SJSA1 (cell line): Measurements from ENCODE around the gene KDM4B. TPM values are rescaled to one million over a fixed set of nuclear protein-coding genes. Genes with fewer than 3 reads are reported as not detected.
"Not testable (repeated sequence)": the region's sequence is repeated elsewhere in the genome, so short reads cannot be mapped to it uniquely, and the experiment has no call there.

Experiments used
- DNase-seq, 2 experiments: peaks; one replicate each; pipeline ENCODE4 v3.0.0-alpha.2; 2015 to 2020; ENCODE audit warnings: low spot score in 2 of 2, low read depth in 1 of 2
- H3K27ac ChIP-seq: fragments of 250-450 bp; sonication (Bioruptor Pico); 2 replicates; pipeline ENCODE4 v1.5.1; 2020; ENCODE audit warnings: mild to moderate bottlenecking, moderate library complexity
- H3K27me3 ChIP-seq: fragments of 250-450 bp; sonication (Bioruptor Pico); replicated peaks from 2 replicates; pipeline ENCODE4 v1.5.1; 2020; ENCODE audit warnings: mild to moderate bottlenecking, moderate library complexity
- H3K36me3 ChIP-seq: fragments of 250-450 bp; sonication (Bioruptor Pico); 2 replicates; pipeline ENCODE4 v1.5.1; 2020; ENCODE audit warnings: mild to moderate bottlenecking
- H3K4me1 ChIP-seq: fragments of 250-450 bp; sonication (Bioruptor Pico); replicated peaks from 2 replicates; pipeline ENCODE4 v1.6.1; 2021; ENCODE audit warnings: mild to moderate bottlenecking
- H3K4me3 ChIP-seq: fragments of 250-450 bp; sonication (Bioruptor Pico); 2 replicates; pipeline ENCODE4 v1.5.1; 2020; ENCODE audit warnings: mild to moderate bottlenecking
- H3K9me3 ChIP-seq: fragments of 250-450 bp; sonication (Bioruptor Pico); replicated peaks from 2 replicates; pipeline ENCODE4 v1.5.1; 2020; ENCODE audit warnings: mild to moderate bottlenecking
- total RNA-seq: library from RNA; depleted of rRNA; stranded (reverse); fragments of >200 nt; shearing (Covaris generic); gene quantifications from 2 replicates; pipeline ENCODE4 v1.2.3, GENCODE V29; 2014; rRNA removed

Gene KDM4B
- total RNA-seq, 1 experiment from 2014 or later: 9.1 TPM

GRCh38 chr19:5189318-5189607 is 220.3 kb downstream of the KDM4B start:
- Histone ChIP-seq H3K36me3 (no peaks in the 10 kb centered on the region), H3K27ac (no peak overlapping the region), H3K4me1 (0 out of 2 replicates have a peak, but pooled peaks cover 4% of the 10 kb centered on the region), H3K9me3 (no peaks in the 10 kb centered on the region), H3K27me3 (no peaks in the 10 kb centered on the region), H3K4me3 (no peak overlapping the region)
- DNase-seq: no peak

- H3K9me3 ChIP-seq: no peaks in the 10 kb centered on the region
- peak; percentile 36 to 58 for DNase-seq
- no peaks in the 10 kb centered on the region for H3K27me3 ChIP-seq
- no peak overlapping the region for H3K27ac ChIP-seq
- no peak overlapping the region for H3K4me3 ChIP-seq
- no peaks in the 10 kb centered on the region for H3K36me3 ChIP-seq
- H3K4me1 ChIP-seq: 0 out of 2 replicates have a peak, but pooled peaks cover 4% of the 10 kb centered on the region
Measured at GRCh38 chr19:5191091-5191490, 222.2 kb downstream of the KDM4B start.

GRCh38 chr19:5192568-5192967 is 223.7 kb downstream of the KDM4B start:
- Histone ChIP-seq H3K27ac (no peak overlapping the region), H3K4me3 (no peak overlapping the region), H3K27me3 (no peaks in the 10 kb centered on the region), H3K36me3 (no peaks in the 10 kb centered on the region), H3K4me1 (no peaks in the 10 kb centered on the region), H3K9me3 (no peaks in the 10 kb centered on the region)
- DNase-seq: no peak

GRCh38 chr19:5193192-5193591 is 224.3 kb downstream of the KDM4B start:
- Histone ChIP-seq H3K4me3 (no peak overlapping the region), H3K27ac (no peak overlapping the region), H3K36me3 (no peaks in the 10 kb centered on the region), H3K27me3 (no peaks in the 10 kb centered on the region), H3K9me3 (no peaks in the 10 kb centered on the region), H3K4me1 (no peaks in the 10 kb centered on the region)
- DNase-seq: no peak

GRCh38 chr19:5194641-5195040 is 225.7 kb downstream of the KDM4B start:
- Histone ChIP-seq H3K4me1 (no peaks in the 10 kb centered on the region), H3K27me3 (no peaks in the 10 kb centered on the region), H3K27ac (no peak overlapping the region), H3K9me3 (no peaks in the 10 kb centered on the region), H3K36me3 (no peaks in the 10 kb centered on the region), H3K4me3 (no peak overlapping the region)
- no peak for DNase-seq

- H3K4me1 ChIP-seq, DNase-seq, H3K4me3 ChIP-seq, H3K27me3 ChIP-seq, H3K27ac ChIP-seq, H3K9me3 ChIP-seq, H3K36me3 ChIP-seq: not testable (repeated sequence)
Measured at GRCh38 chr19:5195587-5195986, 226.7 kb downstream of the KDM4B start.

- no peaks in the 10 kb centered on the region for H3K4me1 ChIP-seq
- H3K36me3 ChIP-seq: no peaks in the 10 kb centered on the region
- H3K27me3 ChIP-seq: no peaks in the 10 kb centered on the region
- H3K4me3 ChIP-seq: no peak overlapping the region
- H3K27ac ChIP-seq: no peak overlapping the region
- H3K9me3 ChIP-seq: peaks cover 9% of the 10 kb centered on the region
- DNase-seq: no peak
Measured at GRCh38 chr19:5196832-5197231, 227.9 kb downstream of the KDM4B start.

GRCh38 chr19:5200844-5201243 is 231.9 kb downstream of the KDM4B start:
- Histone ChIP-seq H3K27ac (no peak overlapping the region), H3K36me3 (no peaks in the 10 kb centered on the region), H3K4me1 (no peaks in the 10 kb centered on the region), H3K4me3 (no peak overlapping the region), H3K9me3 (peaks cover 9% of the 10 kb centered on the region), H3K27me3 (no peaks in the 10 kb centered on the region)
- no peak for DNase-seq

- Histone ChIP-seq H3K4me1 (no peaks in the 10 kb centered on the region), H3K27ac (no peak overlapping the region), H3K4me3 (no peak overlapping the region), H3K9me3 (peaks cover 9% of the 10 kb centered on the region), H3K36me3 (peaks cover 3% of the 10 kb centered on the region; the same call in 1 of the 2 replicates), H3K27me3 (no peaks in the 10 kb centered on the region)
- no peak for DNase-seq
Measured at GRCh38 chr19:5202553-5202952, 233.6 kb downstream of the KDM4B start.

Other genes with a start within 250 kb of the KDM4B start
- gene DPP9, start 245.3 kb upstream of the KDM4B start, total RNA-seq: 60.6 and 65.3 TPM in 2 replicates
- gene FEM1A, start 177.4 kb upstream of the KDM4B start, total RNA-seq: 9.4 and 14.4 TPM in 2 replicates
- 3.7 and 4.1 TPM in 2 replicates for gene TICAM1, start 137.4 kb upstream of the KDM4B start, total RNA-seq
- 178 and 210 TPM in 2 replicates for gene PLIN3, start 101.4 kb upstream of the KDM4B start, total RNA-seq
- gene ARRDC5, start 66.2 kb upstream of the KDM4B start, total RNA-seq: not detected in 2 replicates
- gene UHRF1, start 59.6 kb upstream of the KDM4B start, total RNA-seq: 65.8 and 85.8 TPM in 2 replicates